ENCODE measurements around the gene TSNAX. TPM values are rescaled to one million over a fixed set of nuclear protein-coding genes. Genes with fewer than 3 reads are reported as not detected.
"Not testable (repeated sequence)": the region's sequence is repeated elsewhere in the genome, so short reads cannot be mapped to it uniquely, and the experiment has no call there.

The TSNAX gene
- 38.0 and 42.4 TPM in 2 replicates for total RNA-seq

DNA sequence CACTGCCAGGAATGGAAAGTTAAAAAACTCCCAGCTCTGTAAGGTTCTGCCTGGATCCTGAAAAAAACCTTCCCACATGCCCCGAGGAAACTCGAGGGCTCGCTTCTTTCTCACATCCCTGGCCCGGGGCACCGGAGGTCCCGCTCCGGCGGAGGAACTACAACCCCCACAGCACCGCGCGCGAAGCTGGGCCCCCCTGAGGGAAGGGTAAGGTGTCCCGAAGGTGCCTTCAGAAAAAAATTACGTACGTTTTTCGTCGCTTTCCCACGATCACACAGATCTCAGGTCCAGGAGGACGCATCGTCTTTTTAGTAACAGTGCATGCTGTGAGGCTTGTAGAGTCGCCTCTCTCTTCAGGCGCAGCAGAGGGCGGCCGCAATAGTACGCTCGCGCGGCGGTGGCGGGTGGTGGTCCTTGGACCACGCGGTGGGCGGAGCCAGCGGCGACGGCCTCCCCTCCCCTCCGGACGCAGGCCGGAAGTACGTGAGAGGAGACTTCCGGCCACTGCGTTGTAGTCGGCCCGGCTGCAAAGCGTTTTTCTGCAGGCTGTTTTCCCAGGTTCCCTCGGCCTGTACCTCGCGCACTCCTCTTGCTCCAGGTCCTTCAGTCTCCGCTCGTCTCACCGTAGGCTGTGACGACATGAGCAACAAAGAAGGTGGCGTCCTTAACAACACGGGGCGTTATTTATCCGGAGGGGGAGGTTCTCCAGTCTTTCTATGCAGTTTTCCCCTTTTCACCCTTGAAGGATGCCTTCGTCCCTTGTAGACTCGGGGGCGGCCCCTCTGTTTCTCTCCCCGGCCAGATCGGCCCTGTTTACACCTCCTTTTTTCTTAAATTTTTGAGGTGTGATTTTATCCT lies at the start of gene TSNAX:
TSNAX (plus strand) TSS at position 498 of the 858 bp plus-strand sequence; CDS start at position 640, 142 bp downstream.
- peak; percentile 97 for DNase-seq

GRCh38 chr1:231478811-231479210 lies 49.7 kb upstream of the TSNAX start:
- DNase-seq, result no peak

DNA sequence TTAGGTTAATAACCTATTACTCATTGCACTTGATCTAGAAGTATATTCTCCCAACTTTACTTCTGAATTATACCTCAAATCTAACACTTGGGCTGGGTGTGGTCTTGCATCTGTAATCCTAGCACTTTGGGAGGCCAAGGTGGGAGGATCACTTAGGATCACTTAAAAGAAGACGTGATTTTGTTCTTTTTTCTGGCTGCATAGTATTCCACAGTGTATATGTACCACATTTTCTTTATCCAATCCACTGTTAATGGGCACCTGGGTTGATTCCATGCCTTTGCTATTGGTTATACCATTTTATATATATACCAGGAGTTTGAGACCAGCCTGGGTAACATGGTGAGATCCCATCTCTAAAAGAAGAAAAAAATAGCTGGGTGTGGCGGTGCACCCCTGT lies 48.5 kb upstream of the TSNAX start:
- DNase-seq, result no peak

DNA sequence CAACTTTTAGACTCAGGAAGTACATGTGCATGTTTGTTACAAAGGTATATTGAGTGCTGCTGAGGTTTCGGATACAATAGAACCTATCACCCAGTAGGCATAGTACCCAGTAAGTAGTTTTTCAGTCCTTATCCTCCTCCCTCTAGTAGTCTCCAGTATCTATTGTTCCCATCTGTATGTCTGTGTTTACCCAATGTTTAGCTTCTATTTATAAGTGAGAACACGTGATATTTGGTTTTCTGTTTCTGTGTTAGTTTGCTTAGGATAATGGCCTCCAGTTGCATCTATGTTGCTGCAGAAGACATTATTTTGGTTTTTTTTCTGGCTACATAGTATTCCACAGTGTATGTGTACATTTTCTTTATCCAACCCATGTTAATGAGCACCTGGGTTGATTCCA lies 47.2 kb upstream of the TSNAX start:
- no peak for DNase-seq

- DNase-seq, result no peak
Measured at GRCh38 chr1:231485029-231485784, 43.3 kb upstream of the TSNAX start.

DNA sequence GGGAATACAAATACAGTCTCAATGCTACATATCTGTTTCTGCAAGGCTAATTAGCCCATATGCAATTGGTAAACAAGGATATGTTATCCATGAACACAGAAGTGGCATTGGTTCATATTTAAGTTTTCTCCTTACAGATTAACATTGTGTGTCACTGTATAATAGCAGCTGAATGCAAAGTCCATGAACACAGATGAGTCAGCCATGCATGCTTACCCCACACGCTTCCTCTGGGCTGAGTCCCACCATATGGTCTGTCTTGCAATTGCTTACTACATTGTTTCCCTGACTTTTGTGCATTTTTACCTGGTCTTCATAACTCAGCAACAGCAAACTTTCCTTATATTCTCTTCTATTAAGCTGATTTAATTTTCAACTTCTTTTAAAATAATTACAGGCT lies 41.5 kb upstream of the TSNAX start:
- DNase-seq, result peak; percentile 49

DNA sequence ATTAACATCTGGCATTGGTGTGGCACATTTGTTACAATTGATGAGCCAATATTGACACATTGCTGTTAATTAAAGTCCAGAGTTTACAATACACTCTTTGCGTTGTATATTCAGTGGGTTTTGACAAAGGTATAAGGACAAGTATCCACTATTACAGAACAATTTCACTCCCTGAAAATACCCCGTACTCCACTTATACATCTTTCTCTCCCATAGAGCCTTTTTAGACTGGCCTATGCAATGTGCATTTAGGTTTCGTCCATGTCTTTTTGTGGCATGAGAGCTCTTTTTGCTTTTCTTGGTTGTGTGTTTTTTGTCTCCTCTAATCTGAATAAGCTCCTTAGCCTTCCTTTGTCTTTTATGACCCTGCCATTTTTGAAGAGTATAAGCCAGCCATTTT lies 40.6 kb upstream of the TSNAX start:
- DNase-seq, result no peak

GRCh38 chr1:231493421-231494185 lies 34.9 kb upstream of the TSNAX start:
- DNase-seq, result peak; percentile 43

- no peak for DNase-seq
Measured at GRCh38 chr1:231494439-231495110, 33.9 kb upstream of the TSNAX start.

- no peak for DNase-seq
Measured at GRCh38 chr1:231497629-231498152, 30.8 kb upstream of the TSNAX start.

DNA sequence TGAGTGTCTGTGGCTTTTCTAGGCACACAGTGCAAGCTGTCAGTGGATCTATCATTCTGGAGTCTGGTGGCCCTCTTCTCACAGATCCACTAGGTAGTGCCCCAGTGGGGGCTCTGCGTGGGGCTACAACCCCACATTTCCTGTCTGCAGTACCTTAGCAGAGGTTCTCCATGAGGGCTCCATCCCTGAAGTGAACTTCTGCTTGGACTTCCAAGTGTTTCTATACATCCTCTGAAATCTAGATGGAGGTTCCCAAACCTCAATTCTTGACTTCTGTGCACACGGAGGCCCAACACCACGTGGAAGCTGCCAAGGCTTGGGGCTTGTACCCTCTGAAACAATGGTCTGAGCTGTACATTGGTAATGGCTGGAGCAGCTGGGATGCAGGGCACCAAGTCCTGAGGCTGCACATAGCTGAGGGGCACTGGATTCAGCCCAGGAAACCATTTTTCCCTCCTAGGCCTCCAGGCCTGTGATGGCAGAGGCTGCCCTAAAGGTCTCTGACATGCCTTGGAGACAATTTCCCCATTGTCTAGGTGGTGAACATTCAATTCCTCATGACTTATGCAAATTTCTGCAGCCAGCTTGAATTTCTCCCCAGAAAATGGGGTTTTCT lies 29.2 kb upstream of the TSNAX start:
- no peak for DNase-seq

DNA sequence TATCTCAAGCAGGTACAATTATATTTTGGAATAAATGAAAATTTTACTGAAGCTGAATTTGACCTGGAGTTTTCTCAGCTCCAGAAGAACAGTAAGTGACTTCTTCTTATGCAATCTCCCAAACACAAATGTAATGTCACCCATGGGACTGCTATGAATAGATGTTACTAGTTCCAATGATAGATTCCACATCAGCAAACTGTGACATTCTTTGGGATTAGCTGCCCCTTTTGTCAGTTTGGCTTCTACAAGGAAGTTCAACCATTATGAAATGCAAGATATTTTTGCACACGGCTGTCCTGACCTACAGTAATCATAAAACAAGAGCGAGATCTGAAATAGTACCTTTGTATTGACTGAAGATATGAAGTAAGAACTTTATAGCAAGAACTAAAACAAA lies 27.8 kb upstream of the TSNAX start:
- DNase-seq, result no peak

- DNase-seq, result not testable (repeated sequence)
Measured at GRCh38 chr1:231503168-231503567, 25.3 kb upstream of the TSNAX start.

- no peak for DNase-seq
Measured at GRCh38 chr1:231507476-231508355, 20.8 kb upstream of the TSNAX start.

DNA sequence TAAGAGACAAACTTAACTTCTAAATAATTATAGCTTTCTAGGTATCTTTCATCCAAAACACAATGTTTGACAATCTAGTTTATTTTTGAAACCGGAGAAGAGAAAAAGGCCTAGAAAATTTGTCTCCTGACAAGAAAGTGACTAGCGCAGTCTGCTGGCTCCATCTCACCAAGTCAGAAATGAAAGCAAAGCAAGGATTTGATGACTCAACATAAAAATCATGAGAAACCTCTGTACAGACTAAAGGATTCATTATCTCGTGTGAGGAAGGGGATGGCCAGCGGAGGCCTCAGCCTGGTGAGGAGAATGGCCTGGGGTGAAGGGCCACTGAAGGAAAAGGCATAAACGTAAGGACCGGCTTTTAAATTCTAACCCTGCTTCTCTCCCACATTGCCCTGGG lies 20.0 kb upstream of the TSNAX start:
- DNase-seq, result no peak

DNA sequence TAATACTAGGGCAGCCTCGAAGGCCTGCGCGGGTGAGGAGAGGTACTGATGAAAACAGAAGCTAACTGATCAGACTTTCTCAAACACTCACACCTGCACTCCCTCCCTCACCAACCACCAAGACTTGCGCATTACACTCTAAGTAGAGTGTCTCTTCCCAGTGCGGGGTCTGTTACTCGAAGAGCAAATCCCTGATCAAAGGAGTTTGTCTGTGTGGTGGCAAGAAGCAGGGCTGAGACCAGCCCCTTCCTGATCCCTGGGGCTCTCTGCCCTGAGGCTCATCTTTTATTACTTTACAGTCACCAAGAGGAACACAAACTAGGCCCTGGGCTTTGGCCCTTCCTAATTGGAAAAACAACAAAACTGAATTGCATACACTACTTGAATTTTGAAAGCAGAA lies 19.5 kb upstream of the TSNAX start:
- no peak for DNase-seq

DNA sequence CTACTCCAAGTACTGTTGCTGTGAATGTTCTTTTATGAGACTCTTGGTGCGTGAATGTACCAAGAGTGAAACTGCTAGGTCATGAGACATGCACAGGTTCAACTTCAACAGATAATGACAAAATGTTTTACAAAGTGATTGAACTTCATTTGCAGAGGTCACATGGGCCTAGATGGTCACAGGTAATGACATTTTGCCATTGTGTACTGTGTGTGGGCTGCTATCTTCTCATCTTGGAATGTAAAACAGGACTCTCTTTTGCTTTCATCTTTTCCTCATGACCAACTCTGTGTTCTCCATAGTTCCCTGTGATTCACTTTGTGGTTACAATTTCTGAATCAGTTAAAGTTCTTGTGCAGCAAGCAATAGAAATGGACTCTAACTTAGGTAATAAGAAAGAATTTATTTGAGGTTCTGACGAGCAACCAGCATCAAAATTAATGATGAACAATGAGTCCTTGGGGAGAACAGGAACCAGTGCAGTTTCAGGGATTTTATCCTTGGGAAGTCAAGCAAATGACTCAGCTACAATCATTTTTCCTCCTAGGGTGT lies 16.2 kb upstream of the TSNAX start:
- peak; percentile 8 for DNase-seq

DNA sequence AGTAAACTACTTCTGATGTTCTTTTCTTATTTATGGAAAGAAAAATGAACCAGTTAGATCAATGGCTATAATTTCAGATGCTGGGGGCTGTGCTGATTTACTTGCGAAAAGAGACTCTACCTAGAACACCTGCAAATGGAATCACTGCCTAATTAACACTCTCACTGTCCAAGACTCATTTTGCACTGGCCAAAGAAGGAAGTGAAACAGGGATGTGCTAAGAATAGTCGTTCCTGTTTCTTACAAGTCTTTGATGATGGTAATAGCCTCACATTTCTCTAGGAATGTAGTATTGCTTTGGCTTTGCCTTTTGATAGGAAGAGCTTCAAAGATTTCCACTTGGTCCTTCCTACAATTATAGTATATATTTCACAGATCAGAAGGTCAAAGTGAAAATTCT lies 12.7 kb upstream of the TSNAX start:
- DNase-seq, result peak; percentile 29

- DNase-seq, result no peak
Measured at GRCh38 chr1:231517076-231517475, 11.4 kb upstream of the TSNAX start.

GRCh38 chr1:231518485-231519034 lies 9.9 kb upstream of the TSNAX start:
- DNase-seq, result no peak
